Measurements from ENCODE around the gene ZNF770. TPM values are rescaled to one million over a fixed set of nuclear protein-coding genes. Genes with fewer than 3 reads are reported as not detected.
A peak's percentile ranks its signal among the peaks of the same experiment; 100 is the strongest.

Gene ZNF770
- total and polyA plus RNA-seq, 2 donors (not counting 3 experiments of a cell fraction or from before 2014, with no cell fraction given): 6.4 to 30.3 TPM

- intact Hi-C loops (cut with micrococcal nuclease): no loop called here
- H3K4me1 ChIP-seq (ENCODE audit: control insufficient read depth, extremely low read depth, insufficient read depth, low read length): peaks cover 5% of the 10 kb centered on the region
- H3K9me3 ChIP-seq (replicated peaks; ENCODE audit: control insufficient read depth, insufficient read depth, low read length): no peaks in the 10 kb centered on the region
- no peaks in the 10 kb centered on the region for H4K20me1 ChIP-seq (replicated peaks; ENCODE audit: control insufficient read depth, extremely low read depth, insufficient read depth, low read length)
- H3K27me3 ChIP-seq (ENCODE audit: control insufficient read depth in 2 of 2, insufficient read depth in 2 of 2, low read length in 2 of 2): peaks cover 0 to 4% of the 10 kb centered on the region in 2 experiments
- POLR2A ChIA-PET: no interaction called here
- no peak for TF ChIP-seq JUN (IDR thresholded peaks at IDR 0.05; ENCODE audit: borderline replicate concordance, insufficient read depth, insufficient read length, low read depth)
- no peak for TF ChIP-seq CTCF (IDR thresholded peaks at IDR 0.05; ENCODE audit: extremely low read depth in 1 of 2, insufficient read depth in 1 of 2, low read depth in 1 of 2, low read length in 2 of 2)
- TF ChIP-seq GATA2 (IDR thresholded peaks at IDR 0.05; ENCODE audit: insufficient read depth, insufficient read length, low read depth, low read length): no peak
- no peak for TF ChIP-seq MYC (IDR thresholded peaks at IDR 0.05; ENCODE audit: low read depth, low read length)
- H3K4me2 ChIP-seq (ENCODE audit: insufficient read depth, low read length): no peak overlapping the region
- no peaks in the 10 kb centered on the region for H3K9me1 ChIP-seq (replicated peaks; ENCODE audit: control insufficient read depth, extremely low read depth, insufficient read depth, low read length)
- DNase-seq (ENCODE audit: low read depth, low spot score) (no peak), FAIRE-seq (no peak)
- H3K27ac ChIP-seq (ENCODE audit: insufficient read depth, low read depth, low read length): no peak overlapping the region
- no peak overlapping the region for H3K4me3 ChIP-seq (replicated peaks in 1 of 3; ENCODE audit: insufficient read depth in 1 of 3, low read depth in 1 of 3, low read length in 3 of 3)
- no peak overlapping the region for H3K9ac ChIP-seq (replicated peaks; ENCODE audit: extremely low read depth, insufficient read depth, low read length)
- CTCF ChIA-PET: interaction anchor here (0.6 to 1.8 kb wide), 2 partner anchors 13 to 24 kb away, joined by 3 to 5 read pairs; partner anchors contain the start of gene AQR
- H2AFZ ChIP-seq (ENCODE audit: low read depth, low read length): no peak overlapping the region
- H3K36me3 ChIP-seq (ENCODE audit: control insufficient read depth in 2 of 2, extremely low read depth in 1 of 2, insufficient read depth in 2 of 2, low read length in 2 of 2): no peaks in the 10 kb centered on the region
- no TSS peak for BruUV-seq (replicated peaks)
- no peaks in the 10 kb centered on the region for H3K79me2 ChIP-seq (ENCODE audit: control insufficient read depth, insufficient read depth, low read length)
- dilution Hi-C loops (cut with MboI; ENCODE audit: extremely low pct_ligation_motif_present, low sequenced_read_pairs): no loop called here
Observed at GRCh38 chr15:34993412-34993811, 5.3 kb upstream of the ZNF770 start.

- peak overlapping the region; percentile 90 for H3K27ac ChIP-seq (ENCODE audit: insufficient read depth, low read depth, low read length)
- H3K27me3 ChIP-seq (ENCODE audit: control insufficient read depth in 2 of 2, insufficient read depth in 2 of 2, low read length in 2 of 2): no peaks in the 10 kb centered on the region
- peak overlapping the region; percentile 81 for H2AFZ ChIP-seq (ENCODE audit: low read depth, low read length)
- peak overlapping the region; percentile 70 to 95 (median 85) for H3K4me3 ChIP-seq (replicated peaks in 1 of 3; ENCODE audit: insufficient read depth in 1 of 3, low read depth in 1 of 3, low read length in 3 of 3)
- intact Hi-C loops (cut with micrococcal nuclease) (loop anchor here (1.0 to 5.0 kb wide), 2 partner anchors 18 to 320 kb away; partner anchors contain the start of gene AQR), dilution Hi-C loops (cut with MboI; ENCODE audit: extremely low pct_ligation_motif_present, low sequenced_read_pairs) (no loop called here)
- H3K9me3 ChIP-seq (replicated peaks; ENCODE audit: control insufficient read depth, insufficient read depth, low read length): no peaks in the 10 kb centered on the region
- TF ChIP-seq POLR2AphosphoS5 (IDR thresholded peaks at IDR 0.05; ENCODE audit: insufficient read depth, low read depth, low read length) (no peak), CTCF (IDR thresholded peaks at IDR 0.05; ENCODE audit: extremely low read depth in 1 of 2, insufficient read depth in 1 of 2, low read depth in 1 of 2, low read length in 2 of 2) (no peak), EZH2 (IDR thresholded peaks at IDR 0.05; ENCODE audit: borderline replicate concordance, low read depth, low read length, severe bottlenecking) (no peak), MYC (IDR thresholded peaks at IDR 0.05; ENCODE audit: low read depth, low read length) (no peak), GATA2 (IDR thresholded peaks at IDR 0.05; ENCODE audit: insufficient read depth, insufficient read length, low read depth, low read length) (no peak), MAX (IDR thresholded peaks at IDR 0.05; ENCODE audit: insufficient read depth, insufficient read length) (no peak), JUN (IDR thresholded peaks at IDR 0.05; ENCODE audit: borderline replicate concordance, insufficient read depth, insufficient read length, low read depth) (no peak), FOS (IDR thresholded peaks at IDR 0.05; ENCODE audit: borderline replicate concordance, insufficient read depth, low read length) (no peak), POLR2A (IDR thresholded peaks at IDR 0.05; ENCODE audit: low read depth, low read length) (no peak)
- no peak for FAIRE-seq
- H3K9me1 ChIP-seq (replicated peaks; ENCODE audit: control insufficient read depth, extremely low read depth, insufficient read depth, low read length): no peaks in the 10 kb centered on the region
- POLR2A ChIA-PET: interaction anchor here (3.3 kb wide), 1 partner anchor 18 kb away, joined by 30 read pairs; the partner anchor contains the start of gene AQR
- no peak for DNase-seq (ENCODE audit: low read depth, low spot score)
- peaks cover 32% of the 10 kb centered on the region for H3K4me1 ChIP-seq (ENCODE audit: control insufficient read depth, extremely low read depth, insufficient read depth, low read length)
- TSS peak; percentile 41 for BruUV-seq (replicated peaks)
- peaks cover 48% of the 10 kb centered on the region for H3K79me2 ChIP-seq (ENCODE audit: control insufficient read depth, insufficient read depth, low read length)
- H3K36me3 ChIP-seq (ENCODE audit: control insufficient read depth in 2 of 2, extremely low read depth in 1 of 2, insufficient read depth in 2 of 2, low read length in 2 of 2): peaks cover 2 to 3% of the 10 kb centered on the region in 2 experiments
- H3K4me2 ChIP-seq (ENCODE audit: insufficient read depth, low read length): peak overlapping the region; percentile 97
- H4K20me1 ChIP-seq (replicated peaks; ENCODE audit: control insufficient read depth, extremely low read depth, insufficient read depth, low read length): no peaks in the 10 kb centered on the region
- peak overlapping the region; percentile 99 for H3K9ac ChIP-seq (replicated peaks; ENCODE audit: extremely low read depth, insufficient read depth, low read length)
- CTCF ChIA-PET: interaction anchor here (0.5 to 4.2 kb wide), 8 partner anchors 11 to 1817 kb away, joined by 3 to 82 read pairs (median 4); partner anchors contain the start of gene AQR
Observed at GRCh38 chr15:34987609-34988026, 469 bp downstream of the ZNF770 start.
